GM18873 (cell line): ENCODE data around the gene ASRGL1.

Experiments used
- ATAC-seq: cut with Tn5 transposase; IDR thresholded peaks from one replicate; pipeline ENCODE4 v1.9.1; 2021; ENCODE audit warnings: mild to moderate bottlenecking, moderate library complexity, moderate number of reproducible peaks; ENCODE audit not compliant: unreplicated experiment, low FRiP score

Gene ASRGL1

DNA sequence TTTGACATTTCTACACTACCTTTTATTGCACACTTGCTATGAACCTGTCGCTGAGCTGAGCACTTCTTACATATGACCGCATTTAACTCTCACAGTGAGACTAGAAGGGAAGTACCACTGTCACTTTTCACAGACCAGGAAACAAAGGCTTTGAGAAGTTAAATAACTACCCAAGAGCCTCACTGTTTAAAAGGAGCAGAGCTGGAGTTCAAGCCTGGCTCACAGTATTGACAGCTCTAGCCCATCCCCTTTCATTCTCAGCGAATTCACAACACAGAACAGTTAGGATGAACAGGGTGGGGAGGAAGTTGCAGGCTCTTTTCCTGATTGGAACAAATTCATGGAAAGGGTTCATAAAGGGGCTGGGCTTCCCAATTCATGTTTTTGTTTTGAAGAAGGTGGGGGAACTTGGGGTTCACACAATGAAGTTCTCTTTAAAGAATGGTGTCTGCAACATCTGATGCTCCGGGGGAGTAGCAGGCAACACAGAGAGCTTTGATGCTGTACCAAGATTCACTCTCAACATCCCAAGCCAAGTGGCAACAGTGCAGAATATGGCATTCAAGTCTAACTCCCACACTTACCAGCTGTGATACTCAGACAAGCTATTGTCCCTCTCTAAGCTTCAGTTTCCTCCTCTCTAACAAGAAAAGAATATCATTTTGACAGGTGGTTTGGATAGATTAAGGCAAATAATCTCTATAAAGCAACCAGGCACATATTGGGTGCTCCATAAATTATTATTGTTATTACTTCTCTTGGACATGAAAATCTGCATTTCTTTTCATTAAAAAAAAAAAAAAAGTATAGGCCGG lies 98.8 kb downstream of the ASRGL1 start:
- ATAC-seq: no peak

DNA sequence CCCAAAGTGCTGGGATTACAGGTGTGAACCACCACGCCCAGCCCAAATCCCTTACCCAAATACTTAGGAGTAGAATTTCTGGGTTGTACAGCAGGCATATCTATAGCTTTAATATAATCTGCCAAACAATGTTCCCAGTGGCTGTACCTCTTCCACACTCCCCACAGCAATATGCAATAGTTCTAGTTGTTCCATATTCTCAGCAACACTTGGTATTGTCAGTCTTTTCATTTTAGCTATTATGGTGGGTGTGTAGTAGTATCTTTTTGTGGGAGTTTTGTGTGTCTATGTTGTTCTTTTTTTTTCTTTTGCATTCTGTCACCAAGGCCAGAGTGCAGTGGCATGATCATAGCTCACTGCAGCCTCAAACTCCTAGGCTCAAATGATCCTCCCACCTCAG lies 100.4 kb downstream of the ASRGL1 start:
- ATAC-seq: no peak

DNA sequence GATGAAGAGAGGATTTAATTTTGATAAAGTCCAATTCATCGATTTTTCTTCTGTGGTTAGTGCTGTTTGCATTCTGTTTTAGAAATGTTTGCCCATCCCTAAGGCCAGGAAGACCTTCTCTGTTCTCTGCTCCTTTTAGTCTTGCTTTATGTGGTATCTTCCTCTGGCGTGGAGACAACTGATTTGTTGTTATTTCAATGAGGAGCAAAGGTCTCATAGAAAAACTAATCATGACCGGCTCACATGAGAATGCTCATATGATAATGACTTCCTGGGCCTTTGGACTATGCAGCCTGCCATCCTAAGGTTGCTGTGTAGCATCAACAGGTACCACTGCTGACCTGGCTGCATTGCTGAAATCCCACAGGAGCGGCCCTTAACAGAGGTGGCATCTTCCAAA lies 101.4 kb downstream of the ASRGL1 start:
- ATAC-seq: no peak

DNA sequence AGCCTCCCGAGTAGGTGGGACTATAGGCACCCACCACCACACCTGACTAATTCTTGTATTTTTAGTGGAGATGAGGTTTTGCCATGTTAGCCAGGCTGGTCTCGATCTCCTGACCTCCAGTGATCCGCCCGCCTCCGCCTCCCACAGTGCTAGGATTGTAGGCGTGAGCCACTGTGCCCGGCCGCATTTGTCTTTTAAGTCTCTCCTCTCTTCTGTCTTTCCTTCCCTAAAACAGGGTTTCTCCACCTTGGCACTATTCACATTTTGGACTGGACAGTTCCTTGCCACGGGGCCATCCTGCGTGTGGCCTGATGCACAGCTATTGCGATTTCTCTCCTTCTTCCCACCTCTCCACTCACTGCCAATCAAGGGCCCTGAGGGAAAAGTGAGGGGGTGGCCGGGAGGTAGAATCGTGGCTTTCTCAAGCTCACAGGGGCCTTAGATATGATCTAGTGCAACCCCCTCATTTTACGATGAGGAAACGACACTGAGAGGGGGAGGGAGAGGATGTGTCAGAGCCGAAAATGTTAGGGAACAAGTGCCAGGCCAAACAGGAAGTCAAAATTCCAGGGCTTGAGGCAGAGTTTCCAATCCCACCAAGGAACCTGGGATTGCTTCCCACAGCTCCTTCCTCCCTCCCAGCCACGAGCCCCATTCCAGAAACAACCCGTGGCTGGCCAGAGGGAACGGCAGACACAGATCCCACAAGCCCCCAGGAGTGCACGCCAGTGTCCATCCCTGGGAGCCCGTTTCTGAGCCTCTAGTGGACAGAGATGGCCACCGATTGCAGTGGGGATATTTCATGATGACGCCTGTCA lies 102.7 kb downstream of the ASRGL1 start:
- no peak for ATAC-seq
